NT2/D1 (cell line): ENCODE data around the gene CUL9.

Experiments used
- DNase-seq: peaks from one replicate; pipeline ENCODE4 v3.0.0-alpha.2; 2011; ENCODE audit warnings: low read depth, low spot score
- H3K27me3 ChIP-seq: 2 replicates; pipeline ENCODE4 v1.6.0; 2011; ENCODE audit warnings: mild to moderate bottlenecking; ENCODE audit not compliant: insufficient read length, insufficient read depth
- H3K36me3 ChIP-seq: 2 replicates; pipeline ENCODE4 v1.6.1; 2011; ENCODE audit warnings: mild to moderate bottlenecking, low read length, mixed read lengths; ENCODE audit not compliant: insufficient read depth, insufficient read length
- H3K4me1 ChIP-seq: 2 replicates; pipeline ENCODE4 v1.5.1; 2011; ENCODE audit not compliant: insufficient read depth, insufficient read length
- H3K4me3 ChIP-seq: 2 replicates; pipeline ENCODE4 v1.5.1; 2011; ENCODE audit warnings: low read depth; ENCODE audit not compliant: insufficient read length
- H3K9ac ChIP-seq: 2 replicates; pipeline ENCODE4 v1.6.0; 2011; ENCODE audit warnings: low read depth; ENCODE audit not compliant: insufficient read length
- H3K9me3 ChIP-seq: 2 replicates; pipeline ENCODE4 v1.5.1; 2011; ENCODE audit warnings: mild to moderate bottlenecking, low read length; ENCODE audit not compliant: insufficient read depth
- SUZ12 ChIP-seq: IDR thresholded peaks from 2 replicates; pipeline ENCODE4 v1.6.1; 2011; ENCODE audit not compliant: insufficient read length, insufficient read depth; ENCODE audit errors: extremely low read depth
- YY1 ChIP-seq: IDR thresholded peaks from 2 replicates; pipeline ENCODE4 v1.6.1; 2011; ENCODE audit not compliant: insufficient read length, insufficient read depth
- ZNF274 ChIP-seq: IDR thresholded peaks from 2 replicates; pipeline ENCODE4 v1.6.1; 2011; ENCODE audit warnings: mild to moderate bottlenecking, low read depth, low read length

CUL9 gene

DNA sequence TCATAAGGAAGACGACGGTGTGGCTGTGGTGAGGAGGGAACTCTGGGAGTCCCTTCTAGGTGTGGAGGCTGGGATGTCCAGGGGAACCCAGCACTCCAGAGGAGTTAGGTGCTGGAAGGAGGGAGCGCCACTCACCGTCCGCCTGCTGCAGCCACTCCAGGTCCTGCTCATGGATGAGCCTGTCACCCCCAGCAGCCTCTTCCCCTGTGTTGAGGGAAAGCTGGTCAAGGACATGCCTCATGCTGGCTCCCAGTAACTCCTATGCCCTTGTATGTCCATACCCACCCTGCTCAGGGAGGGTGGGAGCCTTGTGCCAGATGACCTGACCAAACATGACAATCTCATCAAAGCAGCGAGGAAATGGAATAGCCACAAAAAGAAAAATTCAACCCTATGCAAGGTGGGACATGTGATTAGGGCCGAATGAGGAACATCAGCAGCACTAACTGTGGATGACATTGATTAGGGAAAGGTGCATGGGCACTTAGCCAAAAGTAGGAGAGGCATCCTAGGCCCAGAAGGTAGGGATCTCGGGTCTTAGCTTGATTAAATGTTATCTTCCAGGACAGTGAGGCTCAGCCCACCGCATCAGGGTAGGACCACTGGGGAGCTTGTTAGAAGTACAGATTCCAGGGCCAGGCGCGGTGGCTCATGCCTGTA, 44.3 kb downstream of the CUL9 start:
- DNase-seq, result no peak
- H3K4me1 ChIP-seq, result peaks cover 6% of the 10 kb centered on the region
- no peak for TF ChIP-seq YY1
- no peak for TF ChIP-seq SUZ12
- TF ChIP-seq ZNF274, result no peak
- H3K9me3 ChIP-seq, result no peaks in the 10 kb centered on the region
- peaks cover 17% of the 10 kb centered on the region for H3K27me3 ChIP-seq
- peaks cover 29% of the 10 kb centered on the region for H3K36me3 ChIP-seq
- no peak overlapping the region for H3K4me3 ChIP-seq
- no peak overlapping the region for H3K9ac ChIP-seq

DNA sequence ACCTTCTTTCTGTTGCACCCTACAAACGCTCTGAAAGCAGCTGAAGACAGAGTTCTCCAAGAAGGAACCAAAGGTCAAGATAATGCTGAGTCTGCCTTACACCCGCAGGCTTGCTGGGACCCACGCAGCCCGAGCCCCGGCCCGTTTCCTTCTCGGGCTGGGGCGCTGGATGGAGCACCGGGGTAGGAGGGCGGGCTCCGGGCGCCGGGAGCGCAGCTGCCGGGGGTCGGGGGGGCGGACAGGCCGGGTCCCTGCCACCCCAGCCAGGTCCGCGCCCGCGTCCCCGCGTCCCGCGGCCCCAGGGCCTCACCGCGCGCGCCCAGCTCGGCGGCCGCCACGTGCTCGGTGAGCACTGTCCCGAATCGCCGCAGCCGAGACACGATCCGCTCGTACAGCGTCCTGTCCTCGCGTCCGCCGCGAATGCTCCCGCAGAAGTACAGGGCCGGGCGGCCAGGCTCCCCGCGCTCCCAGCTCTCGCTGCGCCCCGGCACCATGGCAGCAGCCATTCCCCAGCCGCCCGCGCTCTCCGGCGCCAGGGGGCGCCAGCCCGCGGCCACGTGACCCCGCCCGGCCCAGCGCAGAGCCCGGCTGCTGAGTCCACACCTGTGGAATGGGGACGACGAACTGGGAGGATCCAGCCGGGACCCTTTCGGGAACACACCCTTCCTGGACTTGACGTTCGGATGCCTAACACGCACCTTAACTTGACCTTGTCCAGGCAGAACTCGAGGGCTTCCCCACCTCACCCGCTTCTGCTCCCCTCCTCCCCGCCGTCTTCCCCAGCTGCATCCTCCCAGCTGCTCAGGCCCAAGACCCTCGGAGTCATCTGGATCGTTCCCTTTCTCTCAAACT, 47.2 kb downstream of the CUL9 start, which contains the start of gene DNPH1:
DNPH1 (minus strand) TSS at position 531 of the 852 bp plus-strand sequence; CDS start at position 506, 25 bp downstream.
- peak within 1 kb of the TSS; percentile 75 for H3K4me3 ChIP-seq
- TF ChIP-seq ZNF274 (no peak), YY1 (no peak), SUZ12 (no peak)
- H3K9ac ChIP-seq, result peak within 1 kb of the TSS; percentile 92
- DNase-seq, result peak; percentile 51
- H3K27me3 ChIP-seq, result peaks cover 27% of the 10 kb centered on the region
- H3K36me3 ChIP-seq, result peaks cover 11% of the 10 kb centered on the region
- H3K9me3 ChIP-seq, result no peaks in the 10 kb centered on the region
- H3K4me1 ChIP-seq, result peaks cover 3% of the 10 kb centered on the region

DNA sequence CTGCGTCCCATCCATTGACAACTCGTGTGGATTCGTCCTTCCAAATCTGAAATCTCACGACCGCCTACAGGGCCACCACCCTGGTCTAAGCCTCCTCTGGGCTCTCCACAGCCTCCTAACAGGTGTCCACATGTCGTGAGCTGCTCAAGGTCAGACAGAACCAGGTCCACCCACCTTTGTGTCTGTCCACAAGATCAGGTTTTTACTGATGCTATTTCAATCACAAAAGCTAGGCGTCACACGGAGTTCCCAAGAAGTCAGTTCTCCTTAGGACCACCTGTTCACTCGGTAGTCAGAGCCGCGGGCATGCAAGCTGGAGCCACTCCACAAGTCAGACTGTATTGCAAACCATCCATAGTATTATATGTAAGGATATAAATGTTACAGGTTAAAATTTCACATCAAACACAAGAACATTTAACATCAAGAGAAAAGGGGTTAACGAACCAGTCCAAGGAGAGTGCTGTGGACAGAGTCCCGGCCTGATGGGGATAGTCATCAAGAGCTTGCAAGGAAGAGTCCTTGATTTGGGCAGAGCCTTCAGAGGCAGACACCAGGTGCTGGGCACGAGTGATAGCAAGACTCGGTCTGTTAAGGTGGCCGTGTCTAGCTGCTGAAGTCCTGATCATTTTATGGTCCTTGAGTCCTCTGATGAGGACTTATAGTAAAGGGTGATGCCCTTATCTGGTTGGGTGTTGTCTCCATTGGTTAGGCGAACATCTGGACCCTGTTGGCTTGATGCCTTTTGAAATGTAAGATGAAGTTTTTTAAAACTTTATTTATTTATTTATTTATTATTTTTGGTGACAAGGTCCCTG, 48.0 kb downstream of the CUL9 start:
- no peak for TF ChIP-seq SUZ12
- Histone ChIP-seq H3K9ac (no peak overlapping the region), H3K4me1 (peaks cover 3% of the 10 kb centered on the region), H3K27me3 (peaks cover 27% of the 10 kb centered on the region), H3K9me3 (no peaks in the 10 kb centered on the region), H3K36me3 (peaks cover 11% of the 10 kb centered on the region), H3K4me3 (peak overlapping the region; percentile 75)
- DNase-seq, result no peak

DNA sequence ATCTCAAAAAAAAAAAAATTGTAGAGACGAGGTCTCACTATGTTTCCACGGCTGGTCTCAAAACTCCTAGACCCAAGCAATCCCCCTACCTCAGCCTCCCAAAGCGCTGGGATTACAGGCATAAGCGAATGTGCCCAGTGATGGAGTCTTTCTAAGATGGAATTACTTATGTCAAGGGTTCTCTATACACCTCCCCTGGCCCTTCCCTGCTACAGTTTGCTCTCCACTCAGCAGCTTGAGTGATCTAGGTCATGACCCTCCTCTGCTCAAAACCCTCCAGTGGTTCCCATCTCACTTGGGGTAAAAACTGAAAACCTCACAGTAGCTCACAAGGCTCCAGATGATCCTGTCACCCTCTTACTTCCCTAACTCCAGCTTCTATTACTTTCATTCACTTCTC, 49.1 kb downstream of the CUL9 start:
- Histone ChIP-seq H3K4me3 (no peak overlapping the region), H3K9ac (no peak overlapping the region), H3K27me3 (peaks cover 27% of the 10 kb centered on the region), H3K9me3 (no peaks in the 10 kb centered on the region), H3K4me1 (peaks cover 3% of the 10 kb centered on the region), H3K36me3 (peaks cover 5% of the 10 kb centered on the region)
- DNase-seq, result no peak
- TF ChIP-seq SUZ12, result no peak
- TF ChIP-seq ZNF274, result no peak
- no peak for TF ChIP-seq YY1

DNA sequence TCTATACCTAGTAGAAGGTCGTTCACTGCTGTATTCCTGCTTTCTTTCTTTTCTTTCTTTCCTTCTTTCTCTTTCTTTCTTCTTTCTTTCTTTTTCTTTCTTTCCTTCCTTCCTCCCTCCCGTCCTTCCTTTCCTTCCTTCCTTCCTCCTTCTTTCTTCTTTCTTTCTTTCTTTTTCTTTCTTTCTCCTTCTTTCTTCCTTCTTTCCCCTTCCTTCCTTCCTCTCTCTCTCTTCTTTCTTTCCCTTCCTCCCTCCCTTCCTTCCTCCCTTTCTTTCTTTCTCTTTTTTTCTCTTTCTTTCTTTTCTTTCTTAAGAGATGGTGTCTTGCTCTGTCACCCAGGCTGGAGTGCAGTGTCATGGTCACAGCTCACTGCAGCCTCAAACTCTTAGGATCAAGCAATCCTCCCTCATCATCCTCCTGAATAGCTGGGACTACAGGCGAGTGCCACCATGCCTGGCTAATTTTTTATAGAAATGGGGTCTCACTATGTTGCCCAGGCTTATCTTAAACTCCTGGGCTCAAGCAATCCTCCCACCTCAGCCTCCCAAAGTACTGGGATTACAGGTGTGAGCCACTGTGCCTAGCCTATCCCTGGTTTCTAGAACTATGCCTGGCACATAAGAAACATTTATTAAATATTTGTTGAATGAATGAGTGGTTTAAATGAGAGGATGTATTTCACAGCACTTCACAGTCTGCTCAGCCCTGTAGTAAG, 49.9 kb downstream of the CUL9 start:
- Histone ChIP-seq H3K4me1 (peaks cover 3% of the 10 kb centered on the region), H3K4me3 (no peak overlapping the region), H3K9me3 (no peaks in the 10 kb centered on the region), H3K27me3 (peaks cover 27% of the 10 kb centered on the region), H3K36me3 (no peaks in the 10 kb centered on the region), H3K9ac (no peak overlapping the region)
- no peak for DNase-seq
- no peak for TF ChIP-seq YY1
- TF ChIP-seq SUZ12, result no peak

DNA sequence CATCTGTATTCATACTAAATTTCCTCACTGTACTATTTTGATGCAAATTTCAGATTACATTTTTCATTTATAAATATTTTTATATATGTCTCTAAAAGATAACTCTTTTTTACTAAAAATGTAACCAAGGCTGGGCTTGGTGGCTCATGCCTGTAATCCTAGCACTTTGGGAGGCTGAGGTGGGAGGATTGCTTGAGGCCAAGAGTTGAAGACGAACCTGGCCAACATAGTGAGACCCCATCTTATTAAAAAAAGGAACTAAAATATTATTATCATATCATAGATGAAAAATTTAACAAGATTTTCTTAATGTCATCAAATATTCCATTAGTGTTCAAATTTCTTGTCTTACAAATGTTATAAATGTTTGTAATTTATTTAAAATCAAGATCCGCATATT, 53.8 kb downstream of the CUL9 start:
- no peak for DNase-seq

More for the DNA sequence above, 53.8 kb downstream of the CUL9 start:
- H3K36me3 ChIP-seq, result no peaks in the 10 kb centered on the region
- no peak for TF ChIP-seq ZNF274
- TF ChIP-seq SUZ12, result no peak
- H3K9ac ChIP-seq, result no peak overlapping the region
- no peaks in the 10 kb centered on the region for H3K4me1 ChIP-seq
- H3K4me3 ChIP-seq, result no peak overlapping the region
- no peaks in the 10 kb centered on the region for H3K9me3 ChIP-seq
- H3K27me3 ChIP-seq, result peaks cover 18% of the 10 kb centered on the region
